Mucosa of rectum (tissue), 2 donors: ENCODE data around the gene BHLHE23.

Source experiments
- H3K27ac ChIP-seq, 2 donors: one replicate each; pipeline ENCODE4 v1.7.0; 2013; ENCODE audit warnings: inconsistent platforms in 2 of 2, low read depth in 2 of 2, low read length in 2 of 2
- H3K27me3 ChIP-seq, 2 donors: one replicate each; pipeline ENCODE4 v1.7.0; 2013; ENCODE audit warnings: low read length in 2 of 2; ENCODE audit not compliant: control insufficient read depth in 2 of 2, insufficient read depth in 2 of 2
- H3K36me3 ChIP-seq, 2 donors: one replicate each; pipeline ENCODE4 v1.7.0; 2013; ENCODE audit warnings: low read length in 2 of 2; ENCODE audit not compliant: control insufficient read depth in 2 of 2, insufficient read depth in 2 of 2
- H3K4me1 ChIP-seq, 2 donors: one replicate each; pipeline ENCODE4 v1.7.0; 2013; ENCODE audit warnings: low read length in 2 of 2, mild to moderate bottlenecking in 1 of 2; ENCODE audit not compliant: control insufficient read depth in 2 of 2, insufficient read depth in 2 of 2
- H3K4me3 ChIP-seq, 2 donors: one replicate each; pipeline ENCODE4 v1.7.0; 2013; ENCODE audit warnings: low read length in 2 of 2
- H3K9ac ChIP-seq, 2 donors: one replicate each; pipeline ENCODE4 v1.7.0; 2013; ENCODE audit warnings: low read length in 2 of 2, low read depth in 1 of 2, mild to moderate bottlenecking in 1 of 2
- H3K9me3 ChIP-seq, 2 donors: one replicate each; pipeline ENCODE4 v1.7.0; 2013; ENCODE audit warnings: low read length in 2 of 2; ENCODE audit not compliant: control insufficient read depth in 2 of 2
- donor health status: healthy.
- donor health status: Normal muscosa, but diverticular disease.

The BHLHE23 gene

GRCh38 chr20:62975251-62975760 lies 31.5 kb downstream of the BHLHE23 start:
- peaks cover 29 to 68% of the 10 kb centered on the region in 2 donors for H3K27me3 ChIP-seq
- H3K36me3 ChIP-seq: no peaks in the 10 kb centered on the region

GRCh38 chr20:62972845-62973745 lies 33.7 kb downstream of the BHLHE23 start:
- H3K4me3 ChIP-seq: peak overlapping the region in 1 of 2 donors; percentile 19
- no peaks in the 10 kb centered on the region for H3K36me3 ChIP-seq
- peaks cover 5% of the 10 kb centered on the region in 2 donors for H3K4me1 ChIP-seq
- H3K27ac ChIP-seq: no peak overlapping the region
- no peaks in the 10 kb centered on the region for H3K9me3 ChIP-seq
- H3K27me3 ChIP-seq: peaks cover 20 to 47% of the 10 kb centered on the region in 2 donors
- no peak overlapping the region for H3K9ac ChIP-seq

More at GRCh38 chr20:62975251-62975760, 31.5 kb downstream of the BHLHE23 start:
- H3K27ac ChIP-seq: no peak overlapping the region
- H3K4me1 ChIP-seq: peaks cover 5% of the 10 kb centered on the region in 2 donors
- no peak overlapping the region for H3K4me3 ChIP-seq
- H3K9ac ChIP-seq: no peak overlapping the region
- no peaks in the 10 kb centered on the region for H3K9me3 ChIP-seq

DNA sequence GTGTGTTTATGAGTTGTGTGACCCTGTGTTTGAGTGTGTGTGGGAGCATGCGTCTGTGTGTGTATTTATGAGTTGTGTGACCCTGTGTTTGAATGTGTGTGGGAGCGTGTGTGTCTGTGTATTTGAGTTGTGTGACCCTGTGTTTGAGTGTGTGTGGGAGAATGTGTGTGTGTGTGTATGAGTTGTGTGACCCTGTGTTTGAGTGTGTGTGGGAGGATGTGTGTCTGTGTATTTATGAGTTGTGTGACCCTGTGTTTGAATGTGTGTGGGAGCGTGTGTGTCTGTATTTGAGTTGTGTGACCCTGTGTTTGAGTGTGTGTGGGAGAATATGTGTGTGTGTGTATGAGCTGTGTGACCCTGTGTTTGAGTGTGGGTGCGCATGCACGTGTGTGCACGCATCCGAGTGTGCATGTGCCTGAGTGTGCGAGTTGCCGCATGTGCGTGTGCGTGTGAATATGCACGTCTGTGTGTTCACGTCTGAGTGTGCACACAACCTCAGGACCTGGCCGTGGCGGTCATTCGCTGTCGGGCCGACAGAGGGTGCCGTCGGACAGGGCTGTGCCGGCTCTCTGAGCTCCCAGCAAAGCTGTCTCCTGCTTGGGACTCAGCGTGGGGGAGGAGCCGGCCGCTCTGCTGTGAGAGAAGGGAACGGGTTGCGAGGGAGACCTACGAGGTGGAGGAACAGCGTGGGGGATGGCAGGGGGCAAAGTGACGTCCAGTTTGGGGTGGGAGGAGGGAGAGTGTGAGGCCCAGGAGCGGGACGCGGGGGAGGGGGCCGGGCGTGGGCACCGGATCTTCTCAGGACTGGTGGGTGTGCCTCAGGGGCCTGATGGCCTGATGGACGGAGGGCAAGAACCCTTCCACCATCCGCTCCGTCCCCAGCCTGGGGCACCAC lies 34.6 kb downstream of the BHLHE23 start:
- H3K27me3 ChIP-seq: peaks cover 14 to 42% of the 10 kb centered on the region in 2 donors
- H3K4me1 ChIP-seq: peaks cover 5% of the 10 kb centered on the region in 2 donors
- H3K9me3 ChIP-seq: no peaks in the 10 kb centered on the region
- H3K9ac ChIP-seq: no peak overlapping the region
- H3K4me3 ChIP-seq: peak overlapping the region; percentile 19 to 26
- H3K36me3 ChIP-seq: no peaks in the 10 kb centered on the region
- no peak overlapping the region for H3K27ac ChIP-seq

DNA sequence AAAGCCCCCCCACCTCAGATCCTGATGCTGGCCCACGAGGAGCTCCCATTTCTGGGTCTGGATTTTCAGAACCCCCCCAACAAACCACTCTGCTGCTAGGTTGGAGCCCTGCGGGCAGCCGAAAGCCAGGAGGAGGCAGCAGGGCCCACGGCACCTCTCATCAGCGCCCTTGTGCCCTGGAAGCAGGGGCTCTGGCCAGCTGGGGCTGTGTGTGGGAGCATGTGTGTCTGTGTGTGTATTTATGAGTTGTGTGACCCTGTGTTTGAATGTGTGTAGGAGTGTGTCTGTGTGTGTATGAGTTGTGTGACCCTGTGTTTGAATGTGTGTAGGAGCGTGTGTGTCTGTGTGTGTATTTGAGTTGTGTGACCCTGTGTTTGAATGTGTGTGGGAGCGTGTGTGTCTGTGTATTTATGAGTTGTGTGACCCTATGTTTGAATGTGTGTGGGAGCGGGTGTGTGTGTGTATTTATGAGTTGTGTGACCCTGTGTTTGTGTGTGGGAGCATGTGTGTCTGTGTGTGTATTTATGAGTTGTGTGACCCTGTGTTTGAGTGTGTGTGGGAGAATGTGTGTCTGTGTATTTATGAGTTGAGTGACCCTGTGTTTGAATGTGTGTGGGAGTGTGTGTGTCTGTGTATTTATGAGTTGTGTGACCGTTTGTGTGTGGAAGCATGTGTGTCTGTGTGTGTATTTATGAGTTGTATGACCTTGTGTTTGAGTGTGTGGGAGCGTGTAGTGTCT lies 35.4 kb downstream of the BHLHE23 start:
- Histone ChIP-seq H3K4me3 (no peak overlapping the region), H3K27me3 (peaks cover 14 to 39% of the 10 kb centered on the region in 2 donors), H3K9me3 (no peaks in the 10 kb centered on the region), H3K36me3 (no peaks in the 10 kb centered on the region), H3K9ac (no peak overlapping the region), H3K4me1 (peaks cover 5% of the 10 kb centered on the region in 2 donors), H3K27ac (no peak overlapping the region)

DNA sequence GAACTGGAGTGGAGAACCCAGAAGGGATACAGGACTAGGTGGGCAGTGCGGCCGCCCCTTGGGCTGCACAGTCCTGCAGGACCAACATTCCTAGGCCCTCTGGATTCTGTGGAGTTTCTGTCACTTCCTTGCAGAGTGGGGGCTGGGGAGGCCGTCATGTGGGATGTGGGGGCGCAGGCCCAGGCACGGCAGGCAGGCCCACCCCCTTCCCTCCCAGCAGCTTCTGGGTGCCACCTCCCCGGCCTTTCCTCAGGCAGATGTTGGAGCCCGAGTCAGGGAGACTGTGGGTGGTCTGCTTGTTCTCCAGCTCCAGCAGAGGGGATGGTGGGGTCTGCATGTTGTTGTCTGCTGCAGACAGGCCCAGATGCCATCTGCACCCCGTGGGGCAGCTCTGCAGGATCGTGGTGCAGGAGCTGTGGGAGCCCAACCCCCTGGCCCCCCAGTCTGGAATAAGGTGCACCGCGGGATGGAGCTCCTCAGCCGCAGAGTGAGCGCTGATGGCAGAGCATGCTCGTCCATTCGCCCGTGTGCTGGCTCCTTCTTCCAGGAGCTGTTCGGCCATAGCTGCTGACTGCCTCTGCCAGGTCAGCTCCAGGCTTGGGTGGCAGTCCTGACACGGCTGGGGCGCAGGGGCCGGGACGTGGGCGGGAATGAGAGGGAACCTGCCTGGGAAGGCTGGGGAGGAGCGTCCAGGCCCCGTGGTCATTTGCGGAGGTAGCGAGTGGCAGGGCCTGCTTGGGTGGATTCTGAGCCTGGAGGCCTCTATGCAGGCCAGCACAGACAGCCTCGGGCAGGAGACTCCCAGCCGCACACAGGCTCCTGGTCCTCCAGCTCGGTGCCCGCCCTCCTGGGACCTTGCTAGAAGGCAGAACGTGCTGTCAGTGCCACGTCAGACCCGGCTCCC lies 36.2 kb downstream of the BHLHE23 start:
- Histone ChIP-seq H3K27me3 (peaks cover 11 to 36% of the 10 kb centered on the region in 2 donors), H3K9ac (no peak overlapping the region)

GRCh38 chr20:62969939-62970306 lies 36.8 kb downstream of the BHLHE23 start:
- H3K36me3 ChIP-seq: peaks cover under 1% of the 10 kb centered on the region in 2 donors
- H3K27ac ChIP-seq: no peak overlapping the region
- peaks cover 6 to 34% of the 10 kb centered on the region in 2 donors for H3K27me3 ChIP-seq
- no peak overlapping the region for H3K9ac ChIP-seq
- H3K4me1 ChIP-seq: peaks cover 5% of the 10 kb centered on the region in 2 donors
- H3K9me3 ChIP-seq: no peaks in the 10 kb centered on the region
- H3K4me3 ChIP-seq: no peak overlapping the region

More for the DNA sequence above, 36.2 kb downstream of the BHLHE23 start:
- Histone ChIP-seq H3K4me3 (no peak overlapping the region), H3K27ac (no peak overlapping the region), H3K9me3 (no peaks in the 10 kb centered on the region), H3K4me1 (peaks cover 5% of the 10 kb centered on the region in 2 donors), H3K36me3 (no peaks in the 10 kb centered on the region)

GRCh38 chr20:62969179-62969760 lies 37.5 kb downstream of the BHLHE23 start:
- Histone ChIP-seq H3K27me3 (peaks cover 4 to 28% of the 10 kb centered on the region in 2 donors), H3K4me1 (peaks cover 5% of the 10 kb centered on the region in 2 donors), H3K9ac (no peak overlapping the region)

GRCh38 chr20:62968378-62969178 lies 38.2 kb downstream of the BHLHE23 start:
- Histone ChIP-seq H3K36me3 (peaks cover 4% of the 10 kb centered on the region in 2 donors), H3K9me3 (no peaks in the 10 kb centered on the region), H3K9ac (no peak overlapping the region), H3K4me3 (no peak overlapping the region), H3K27me3 (peaks cover 2 to 23% of the 10 kb centered on the region in 2 donors), H3K4me1 (peaks cover 5% of the 10 kb centered on the region in 2 donors), H3K27ac (no peak overlapping the region)

More at GRCh38 chr20:62969179-62969760, 37.5 kb downstream of the BHLHE23 start:
- Histone ChIP-seq H3K4me3 (no peak overlapping the region), H3K9me3 (no peaks in the 10 kb centered on the region), H3K36me3 (peaks cover 3 to 4% of the 10 kb centered on the region in 2 donors), H3K27ac (no peak overlapping the region)
